BJ (cell line): ENCODE data around the gene CAPN3. TPM values are rescaled to one million over a fixed set of nuclear protein-coding genes. Genes with fewer than 3 reads are reported as not detected.

Experiments
- CTCF ChIA-PET: fragments of 350-600 bp; formaldehyde crosslinking; extraction: SDS; loops from one replicate; lab custom pipeline; 2021; ENCODE audit warnings: antibody characterized with exemption, inconsistent platforms; lab: Yijun Ruan, JAX
- POLR2A ChIA-PET: fragments of 300-600 bp; sonication (Branson Sonifier 250); formaldehyde crosslinking; extraction: SDS; loops from one replicate; lab custom pipeline; 2021; ENCODE audit warnings: antibody characterized with exemption; lab: Charles Lee
- DNase-seq: peaks from one replicate; pipeline ENCODE4 v3.0.0-alpha.2; 2011; ENCODE audit warnings: low read depth
- H3K27me3 ChIP-seq: 2 replicates; pipeline ENCODE4 v1.6.0; 2011; ENCODE audit warnings: low read length; ENCODE audit not compliant: control insufficient read depth, insufficient read depth
- H3K36me3 ChIP-seq: 2 replicates; pipeline ENCODE4 v1.5.1; 2011; ENCODE audit warnings: low read length; ENCODE audit not compliant: control insufficient read depth, insufficient read depth
- H3K4me3 ChIP-seq: 2 replicates; pipeline ENCODE4 v1.5.1; 2011; ENCODE audit warnings: low read depth, mild to moderate bottlenecking, control low read depth, low read length
- CTCF ChIP-seq: IDR thresholded peaks from 2 replicates; pipeline ENCODE4 v1.5.1; 2011; ENCODE audit warnings: low read depth, mild to moderate bottlenecking, control low read depth, inconsistent platforms, low read length, moderate library complexity; ENCODE audit not compliant: insufficient read depth
- polyA plus RNA-seq: library from polyadenylated mRNA; depleted of rRNA; stranded (reverse); fragments of >200 nt; gene quantifications from 2 replicates; pipeline ENCODE4 v1.2.3, GENCODE V29; 2011

CAPN3 gene
- polyA plus RNA-seq, 1 experiment: 6.6 TPM

GRCh38 chr15:42324308-42324707 lies 35.0 kb upstream of the CAPN3 start:
- H3K36me3 ChIP-seq: peaks cover 3% of the 10 kb centered on the region; the same call in 1 of the 2 replicates
- CTCF ChIA-PET: interaction anchor here (0.6 to 1.1 kb wide), 2 partner anchors 35 to 162 kb away, joined by 3 to 4 read pairs; no protein-coding TSS in a partner anchor
- no peaks in the 10 kb centered on the region for H3K27me3 ChIP-seq
- H3K4me3 ChIP-seq: no peak overlapping the region
- no peak for DNase-seq
- POLR2A ChIA-PET: no interaction called here
- no peak for TF ChIP-seq CTCF

GRCh38 chr15:42329161-42329560 lies 30.1 kb upstream of the CAPN3 start:
- ChIA-PET POLR2A (no interaction called here), CTCF (interaction anchor here (1.2 to 1.7 kb wide), 2 partner anchors 13 to 19 kb away, joined by 3 read pairs; no protein-coding TSS in a partner anchor)
- Histone ChIP-seq H3K27me3 (no peaks in the 10 kb centered on the region), H3K36me3 (peaks cover 1% of the 10 kb centered on the region; the same call in 1 of the 2 replicates), H3K4me3 (no peak overlapping the region)
- DNase-seq: no peak
- TF ChIP-seq CTCF: no peak

GRCh38 chr15:42329992-42330391 lies 29.3 kb upstream of the CAPN3 start:
- Histone ChIP-seq H3K27me3 (no peaks in the 10 kb centered on the region), H3K4me3 (no peak overlapping the region), H3K36me3 (peaks cover 1% of the 10 kb centered on the region; the same call in 1 of the 2 replicates)
- TF ChIP-seq CTCF: no peak
- no peak for DNase-seq
- ChIA-PET CTCF (no interaction called here), POLR2A (no interaction called here)

GRCh38 chr15:42331235-42331634 lies 28.1 kb upstream of the CAPN3 start:
- Histone ChIP-seq H3K4me3 (no peak overlapping the region), H3K27me3 (no peaks in the 10 kb centered on the region), H3K36me3 (peaks cover 1% of the 10 kb centered on the region; the same call in 1 of the 2 replicates)
- ChIA-PET CTCF (no interaction called here), POLR2A (no interaction called here)
- no peak for TF ChIP-seq CTCF
- DNase-seq: no peak

- no peaks in the 10 kb centered on the region for H3K27me3 ChIP-seq
- DNase-seq: no peak
- no peak for TF ChIP-seq CTCF
- ChIA-PET POLR2A (no interaction called here), CTCF (no interaction called here)
- H3K36me3 ChIP-seq: peaks cover 1% of the 10 kb centered on the region; the same call in 1 of the 2 replicates
- no peak overlapping the region for H3K4me3 ChIP-seq
These were observed 27.0 kb upstream of the CAPN3 start for GRCh38 chr15:42332331-42332730.
